ENCODE results near the gene ACBD3.
A peak's percentile ranks its signal among the peaks of the same experiment; 100 is the strongest.
"Not testable (repeated sequence)": the region's sequence is repeated elsewhere in the genome, so short reads cannot be mapped to it uniquely, and the experiment has no call there.

Gene ACBD3

GRCh38 chr1:226186124-226187018, at the start of gene ACBD3:
Gene ACBD3 (minus strand): TSS chr1:226186741. CDS start chr1:226186675, 66 bp downstream.
- DNase-seq (ENCODE audit: low read depth in 2 of 2): peak; percentile 72 to 76

GRCh38 chr1:226233806-226234205, 47.3 kb upstream of the ACBD3 start:
- DNase-seq (ENCODE audit: low read depth in 2 of 2): no peak

- DNase-seq (ENCODE audit: low read depth in 2 of 2): no peak
These were observed 46.8 kb upstream of the ACBD3 start for GRCh38 chr1:226233293-226233692.

GRCh38 chr1:226226601-226227000, 40.1 kb upstream of the ACBD3 start:
- DNase-seq (ENCODE audit: low read depth in 2 of 2): no peak

- DNase-seq (ENCODE audit: low read depth in 2 of 2): no peak
These were observed 37.3 kb upstream of the ACBD3 start for GRCh38 chr1:226223786-226224244.

- no peak for DNase-seq (ENCODE audit: low read depth in 2 of 2)
These were observed 36.7 kb upstream of the ACBD3 start, which contains the start of gene MIXL1 for GRCh38 chr1:226223157-226223785. Gene MIXL1 (plus strand): TSS chr1:226223664. CDS start chr1:226223682, 18 bp downstream.

GRCh38 chr1:226222686-226223085, 36.1 kb upstream of the ACBD3 start:
- no peak for DNase-seq (ENCODE audit: low read depth in 2 of 2)

GRCh38 chr1:226220473-226221189, 34.1 kb upstream of the ACBD3 start:
- DNase-seq (ENCODE audit: low read depth in 2 of 2): no peak

GRCh38 chr1:226217273-226217672, 30.7 kb upstream of the ACBD3 start:
- DNase-seq (ENCODE audit: low read depth in 2 of 2): no peak

GRCh38 chr1:226216056-226216455, 29.5 kb upstream of the ACBD3 start:
- DNase-seq (ENCODE audit: low read depth in 2 of 2): no peak

- no peak for DNase-seq (ENCODE audit: low read depth in 2 of 2)
These were observed 28.7 kb upstream of the ACBD3 start for GRCh38 chr1:226215239-226215638.

- DNase-seq (ENCODE audit: low read depth in 2 of 2): no peak
These were observed 26.0 kb upstream of the ACBD3 start for GRCh38 chr1:226212545-226212944.

GRCh38 chr1:226211181-226211821, 24.8 kb upstream of the ACBD3 start:
- no peak for DNase-seq (ENCODE audit: low read depth in 2 of 2)

GRCh38 chr1:226210571-226211176, 24.1 kb upstream of the ACBD3 start:
- no peak for DNase-seq (ENCODE audit: low read depth in 2 of 2)

- no peak for DNase-seq (ENCODE audit: low read depth in 2 of 2)
These were observed 22.9 kb upstream of the ACBD3 start for GRCh38 chr1:226209307-226210059.

GRCh38 chr1:226207048-226207447, 20.5 kb upstream of the ACBD3 start:
- DNase-seq (ENCODE audit: low read depth in 2 of 2): no peak

GRCh38 chr1:226204198-226204597, 17.7 kb upstream of the ACBD3 start:
- DNase-seq (ENCODE audit: low read depth in 2 of 2): no peak

GRCh38 chr1:226203655-226204054, 17.1 kb upstream of the ACBD3 start:
- DNase-seq (ENCODE audit: low read depth in 2 of 2): no peak

- no peak for DNase-seq (ENCODE audit: low read depth in 2 of 2)
These were observed 16.7 kb upstream of the ACBD3 start for GRCh38 chr1:226203240-226203639.

- DNase-seq (ENCODE audit: low read depth in 2 of 2): not testable (repeated sequence)
These were observed 16.1 kb upstream of the ACBD3 start for GRCh38 chr1:226202666-226203065.

- no peak for DNase-seq (ENCODE audit: low read depth in 2 of 2)
These were observed 15.7 kb upstream of the ACBD3 start for GRCh38 chr1:226202246-226202645.

Measured in stimulated activated CD4-positive, alpha-beta T cell treated with anti-CD3 and anti-CD28 coated beads, Interleukin-12 subunit alpha, Interleukin-12 subunit beta, amount 100 ng/mL, for 24 hours (primary cell).